ENCODE results near the gene NLRP2B. TPM values are rescaled to one million over a fixed set of nuclear protein-coding genes. Genes with fewer than 3 reads are reported as not detected.

Gene NLRP2B
- not detected in 5 replicates for total RNA-seq (2022; extraction: Qiagen RNA extraction; ENCODE audit: low read depth)

DNA sequence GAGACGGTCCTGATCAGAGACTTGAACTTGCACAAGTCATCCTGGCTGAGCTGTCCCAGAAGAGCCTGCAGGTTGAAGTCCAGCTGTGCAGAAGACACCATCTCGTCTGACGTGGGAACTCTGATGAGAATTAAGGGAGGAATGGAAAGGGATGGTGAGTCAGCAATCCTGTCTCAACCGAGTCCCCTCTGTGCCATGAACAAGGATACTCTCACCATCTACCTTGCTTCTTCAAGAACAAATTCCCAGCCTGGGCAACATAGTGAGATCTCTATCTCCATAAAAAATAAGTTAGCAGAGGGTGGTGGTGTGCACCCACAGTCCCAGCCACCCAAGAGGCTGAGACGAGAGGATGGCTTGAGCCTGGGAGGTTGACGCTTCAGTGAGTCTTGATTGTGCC lies at the start of gene NLRP2B:
NLRP2B (minus strand) TSS at position 101 of the 400 bp plus-strand sequence.

Other genes starting within 250 kb of the NLRP2B start
- 3.0 to 7.1 TPM (median 6.8 TPM) in 5 replicates for gene ZXDB, start 88.2 kb downstream of the NLRP2B start, total RNA-seq (2022; extraction: Qiagen RNA extraction; ENCODE audit: low read depth)
- gene ZXDA, start 230.2 kb upstream of the NLRP2B start, total RNA-seq (2022; extraction: Qiagen RNA extraction; ENCODE audit: low read depth), result 1.3 to 1.9 TPM (median 1.6 TPM) in 5 replicates

All from A549 treated with RU486 at 1 μM for 4 hours (cell line).